OCI-LY3 (cell line): ENCODE measurements around the gene CRB3.
A peak's percentile ranks its signal among the peaks of the same experiment; 100 is the strongest.

Source experiments
- H2AFZ ChIP-seq: fragments of 200-600, 300-600 bp; shearing (Covaris generic); 2 replicates; pipeline ENCODE4 v1.6.0; 2014; ENCODE audit warnings: antibody characterized with exemption, low read depth, low read length
- H3K27ac ChIP-seq: fragments of 200-600, 300-600 bp; sonication (generic); 2 replicates; pipeline ENCODE4 v1.5.1; 2014; ENCODE audit warnings: mild to moderate bottlenecking, low read length, moderate library complexity, mixed read lengths
- H3K27me3 ChIP-seq: fragments of 200-600, 300-600 bp; sonication (generic); 2 replicates; pipeline ENCODE4 v1.6.1; 2014; ENCODE audit warnings: low read depth, low read length, mixed read lengths
- H3K36me3 ChIP-seq: fragments of 200-600, 300-600 bp; sonication (generic); replicated peaks from 2 replicates; pipeline ENCODE3; 2014; ENCODE audit warnings: low read depth, low read length, mixed read lengths
- H3K4me1 ChIP-seq: fragments of 300-600, 200-600 bp; sonication (generic); 2 replicates; pipeline ENCODE4 v1.6.1; 2014; ENCODE audit warnings: low read length, mixed read lengths
- H3K4me2 ChIP-seq: fragments of 200-600, 300-600 bp; sonication (generic); 2 replicates; pipeline ENCODE4 v1.6.1; 2014; ENCODE audit warnings: low read length, mixed read lengths
- H3K4me3 ChIP-seq: fragments of 300-600, 200-600 bp; sonication (generic); 2 replicates; pipeline ENCODE4 v1.5.1; 2014; ENCODE audit warnings: antibody characterized with exemption, mild to moderate bottlenecking, low read length, moderate library complexity
- H3K79me2 ChIP-seq: fragments of 300-600, 200-600 bp; shearing (Covaris generic); 2 replicates; pipeline ENCODE4 v1.6.1; 2014; ENCODE audit warnings: mild to moderate bottlenecking, low read length, mixed read lengths
- H3K9ac ChIP-seq: fragments of 300-600, 200-600 bp; shearing (Covaris generic); 2 replicates; pipeline ENCODE4 v1.6.0; 2014; ENCODE audit warnings: mild to moderate bottlenecking, low read length, moderate library complexity
- H3K9me3 ChIP-seq: fragments of 200-600, 300-600 bp; shearing (Covaris generic); 2 replicates; pipeline ENCODE4 v1.6.1; 2014; ENCODE audit warnings: low read length, mixed read lengths; ENCODE audit not compliant: insufficient read depth
- H4K20me1 ChIP-seq: fragments of 200-600, 300-600 bp; sonication (generic); 2 replicates; pipeline ENCODE4 v1.6.1; 2016; ENCODE audit warnings: low read length, mixed read lengths; ENCODE audit not compliant: insufficient read depth
- EZH2phosphoT487 ChIP-seq: fragments of 200-600 bp; shearing (Covaris generic); IDR thresholded peaks from 2 replicates; pipeline ENCODE4 v1.6.1; 2018; ENCODE audit warnings: antibody characterized with exemption, mixed run types, low read depth
- TF ChIP-seq, protein P1 (sequence below): fragments of 200-600, 300-600 bp; sonication (generic); IDR thresholded peaks from 2 replicates; pipeline ENCODE4 v1.5.1; 2014; ENCODE audit warnings: antibody characterized with exemption, low read length, low read depth

CRB3 gene

DNA sequence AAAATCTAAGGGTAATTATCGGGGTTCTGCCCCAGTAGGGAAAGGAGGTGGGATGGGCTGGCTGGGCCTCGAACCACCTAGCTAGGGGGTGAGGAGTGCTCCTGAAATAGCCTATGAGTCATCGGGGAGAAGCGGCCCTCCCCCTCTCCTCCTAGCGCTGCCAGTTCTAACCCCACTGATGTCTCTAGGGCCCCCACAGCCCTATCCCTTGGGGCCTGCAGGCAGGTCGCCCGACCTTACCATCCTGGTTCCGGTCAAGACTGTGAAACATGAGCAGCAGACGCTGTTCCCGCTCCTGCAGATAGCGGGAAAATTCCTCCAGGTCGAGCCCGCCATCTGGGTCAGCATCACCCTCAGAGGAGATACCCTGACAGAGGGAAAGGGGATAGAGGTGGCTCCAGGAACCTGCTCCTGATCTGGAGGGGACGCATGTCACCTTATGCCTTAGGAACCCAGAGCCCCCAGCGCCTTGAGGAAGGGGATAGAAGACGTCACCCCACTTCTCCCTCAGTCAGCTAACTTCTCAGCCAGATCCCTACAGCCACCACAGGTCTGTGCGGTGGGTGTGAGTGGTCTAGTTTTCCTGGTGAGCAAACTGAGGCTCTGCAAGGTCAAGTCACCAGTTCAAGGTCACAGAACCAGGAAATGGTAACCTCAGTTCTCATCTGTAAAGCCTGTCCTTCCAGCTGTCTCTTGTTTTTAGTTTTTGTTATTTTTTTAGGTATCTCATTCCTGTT lies 5.9 kb upstream of the CRB3 start:
- peak overlapping the region; percentile 87 for H3K27ac ChIP-seq
- peak overlapping the region; percentile 85 for H3K9ac ChIP-seq
- peaks cover 28% of the 10 kb centered on the region for H3K4me1 ChIP-seq
- peaks cover 48% of the 10 kb centered on the region for H3K36me3 ChIP-seq
- no peaks in the 10 kb centered on the region for H4K20me1 ChIP-seq
- TF ChIP-seq, protein P1, sequence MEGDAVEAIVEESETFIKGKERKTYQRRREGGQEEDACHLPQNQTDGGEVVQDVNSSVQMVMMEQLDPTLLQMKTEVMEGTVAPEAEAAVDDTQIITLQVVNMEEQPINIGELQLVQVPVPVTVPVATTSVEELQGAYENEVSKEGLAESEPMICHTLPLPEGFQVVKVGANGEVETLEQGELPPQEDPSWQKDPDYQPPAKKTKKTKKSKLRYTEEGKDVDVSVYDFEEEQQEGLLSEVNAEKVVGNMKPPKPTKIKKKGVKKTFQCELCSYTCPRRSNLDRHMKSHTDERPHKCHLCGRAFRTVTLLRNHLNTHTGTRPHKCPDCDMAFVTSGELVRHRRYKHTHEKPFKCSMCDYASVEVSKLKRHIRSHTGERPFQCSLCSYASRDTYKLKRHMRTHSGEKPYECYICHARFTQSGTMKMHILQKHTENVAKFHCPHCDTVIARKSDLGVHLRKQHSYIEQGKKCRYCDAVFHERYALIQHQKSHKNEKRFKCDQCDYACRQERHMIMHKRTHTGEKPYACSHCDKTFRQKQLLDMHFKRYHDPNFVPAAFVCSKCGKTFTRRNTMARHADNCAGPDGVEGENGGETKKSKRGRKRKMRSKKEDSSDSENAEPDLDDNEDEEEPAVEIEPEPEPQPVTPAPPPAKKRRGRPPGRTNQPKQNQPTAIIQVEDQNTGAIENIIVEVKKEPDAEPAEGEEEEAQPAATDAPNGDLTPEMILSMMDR = no peak
- no peak for TF ChIP-seq EZH2phosphoT487
- peaks cover 24% of the 10 kb centered on the region for H3K79me2 ChIP-seq
- no peak overlapping the region for H2AFZ ChIP-seq
- peaks cover 18% of the 10 kb centered on the region; the same call in 1 of the 2 replicates for H3K9me3 ChIP-seq
- H3K27me3 ChIP-seq = no peaks in the 10 kb centered on the region
- peak overlapping the region; percentile 85 for H3K4me3 ChIP-seq
- H3K4me2 ChIP-seq = peak overlapping the region; percentile 94

DNA sequence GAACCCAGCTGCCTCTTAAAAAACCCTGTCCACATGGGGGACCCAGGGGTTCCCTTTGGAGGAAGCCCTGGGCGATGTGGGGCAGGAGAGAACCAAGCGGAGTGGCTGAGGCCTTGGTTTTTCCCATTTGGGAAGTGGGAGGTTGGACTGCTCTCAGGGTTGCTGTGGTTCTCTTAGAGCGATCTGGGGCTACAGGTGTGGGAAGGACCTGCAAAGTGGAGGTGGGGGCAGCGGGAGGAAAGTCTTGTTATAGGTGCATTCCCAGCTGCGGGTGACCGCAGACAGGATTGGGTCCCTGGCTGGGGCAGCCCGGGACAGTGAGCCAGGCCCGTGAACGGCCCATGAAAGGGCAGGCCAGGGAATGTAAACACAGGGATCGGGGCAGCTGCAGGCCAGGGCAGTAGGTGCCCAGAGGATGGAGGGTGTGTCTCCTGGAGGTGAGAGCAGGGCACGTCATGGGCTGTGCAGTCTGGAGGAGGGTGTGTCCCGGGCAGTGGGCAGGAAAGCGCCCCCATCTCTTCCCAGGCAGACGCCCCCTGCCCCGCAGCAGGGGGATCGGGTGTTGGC lies 5.3 kb upstream of the CRB3 start:
- peak overlapping the region; percentile 87 for H3K27ac ChIP-seq

DNA sequence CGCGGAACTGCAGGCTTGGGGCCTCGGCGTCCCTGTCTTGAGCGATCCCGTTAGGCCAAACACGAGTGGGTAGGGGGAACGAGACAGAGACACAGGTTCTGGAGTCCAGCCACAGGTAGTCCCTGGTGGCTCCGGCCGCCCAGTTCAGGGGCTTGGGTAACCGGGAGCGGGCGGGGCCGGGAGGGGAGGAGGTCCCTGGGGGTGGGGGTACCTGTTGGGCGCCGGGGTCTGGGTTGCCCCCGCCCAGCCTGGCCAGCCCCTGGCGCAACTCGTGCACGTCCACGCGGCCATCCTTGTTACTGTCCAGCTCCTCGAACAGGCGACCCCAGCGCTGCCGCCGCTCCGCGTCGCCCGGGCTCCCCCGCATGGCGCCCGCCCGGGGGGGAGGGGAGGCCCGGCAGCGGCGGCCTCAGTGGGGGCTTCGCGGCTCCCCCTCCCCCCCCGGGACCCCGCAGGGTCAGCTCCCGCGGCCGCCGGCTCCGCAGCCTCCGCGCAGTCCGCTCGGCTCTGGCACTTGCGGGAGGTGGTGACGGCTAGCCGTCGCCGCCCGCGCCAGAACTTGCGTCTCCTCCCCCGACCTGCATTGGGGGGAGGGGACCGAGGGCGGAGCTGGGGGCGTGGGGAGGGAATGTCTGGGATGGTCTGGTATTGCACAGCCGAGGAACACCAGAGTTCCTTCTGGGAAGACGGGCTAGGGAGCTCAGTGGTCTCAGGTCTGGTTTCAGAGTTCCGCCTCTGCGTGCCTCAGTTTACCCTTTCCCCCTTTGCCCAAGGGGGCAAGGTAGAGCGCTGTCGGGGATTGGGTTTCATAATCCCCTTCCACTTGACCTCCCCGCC lies 4.6 kb upstream of the CRB3 start, which contains the start of gene SLC25A23:
Gene SLC25A23, minus strand, starts transcription at position 531 of the 837 bp plus-strand sequence. Its CDS starts 164 bp downstream, at position 367.
- peaks cover 35% of the 10 kb centered on the region for H3K36me3 ChIP-seq
- H2AFZ ChIP-seq = peak within 1 kb of the TSS; percentile 4; the same call in 1 of the 2 replicates
- H4K20me1 ChIP-seq = no peaks in the 10 kb centered on the region
- H3K4me3 ChIP-seq = peak within 1 kb of the TSS; percentile 85
- H3K4me2 ChIP-seq = peak within 1 kb of the TSS; percentile 94
- H3K27me3 ChIP-seq = no peaks in the 10 kb centered on the region
- peaks cover 9% of the 10 kb centered on the region; the same call in 1 of the 2 replicates for H3K9me3 ChIP-seq
- peak within 1 kb of the TSS; percentile 85 for H3K9ac ChIP-seq
- peaks cover 35% of the 10 kb centered on the region for H3K4me1 ChIP-seq
- TF ChIP-seq EZH2phosphoT487 = no peak
- TF ChIP-seq, protein P1 = no peak
- peaks cover 32% of the 10 kb centered on the region for H3K79me2 ChIP-seq
- H3K27ac ChIP-seq = peak within 1 kb of the TSS; percentile 87

More for the DNA sequence above, 5.3 kb upstream of the CRB3 start:
- Histone ChIP-seq H3K36me3 (peaks cover 42% of the 10 kb centered on the region), H3K79me2 (peaks cover 25% of the 10 kb centered on the region), H3K9ac (peak overlapping the region; percentile 85), H2AFZ (no peak overlapping the region), H3K9me3 (peaks cover 16% of the 10 kb centered on the region; the same call in 1 of the 2 replicates), H4K20me1 (no peaks in the 10 kb centered on the region), H3K27me3 (no peaks in the 10 kb centered on the region), H3K4me3 (peak overlapping the region; percentile 85), H3K4me1 (peaks cover 33% of the 10 kb centered on the region), H3K4me2 (peak overlapping the region; percentile 94)
- TF ChIP-seq, protein P1 = no peak
- no peak for TF ChIP-seq EZH2phosphoT487
